DND-41 (cell line): ENCODE data around the gene DCUN1D3.

Source experiments
- ATAC-seq: fragments of 200-7000 bp; cut with Tn5 transposase; 3 replicates; pipeline ENCODE4 v1.9.1; 2021; ENCODE audit warnings: low read depth; ENCODE audit not compliant: insufficient read depth
- DNase-seq: peaks from one replicate; pipeline ENCODE4 v3.0.0-alpha.2; 2020
- H2AFZ ChIP-seq: 2 replicates; pipeline ENCODE4 v1.6.0; 2012; ENCODE audit warnings: low read depth, low read length
- H3K27ac ChIP-seq: 2 replicates; pipeline ENCODE4 v1.5.1; 2012; ENCODE audit warnings: low read length, inconsistent platforms
- H3K27me3 ChIP-seq: fragments of 200-600 bp; sonication (generic); 2 replicates; pipeline ENCODE4 v1.6.0; 2012; ENCODE audit warnings: low read length, mild to moderate bottlenecking, inconsistent platforms; ENCODE audit not compliant: insufficient read depth, poor library complexity
- H3K36me3 ChIP-seq: 2 replicates; pipeline ENCODE4 v1.5.1; 2012; ENCODE audit warnings: low read length, inconsistent platforms; ENCODE audit not compliant: insufficient read depth
- H3K4me1 ChIP-seq: 2 replicates; pipeline ENCODE4 v1.5.1; 2012; ENCODE audit warnings: mild to moderate bottlenecking, low read length; ENCODE audit not compliant: insufficient read depth
- H3K4me2 ChIP-seq: 2 replicates; pipeline ENCODE4 v1.6.0; 2012; ENCODE audit warnings: mild to moderate bottlenecking, moderate library complexity, low read length, inconsistent platforms; ENCODE audit not compliant: insufficient read depth
- H3K4me3 ChIP-seq, 2 experiments: fragments of 200-600 bp in 1 of 2; shearing (Covaris generic) in 1 of 2; 2 replicates each; pipeline ENCODE4 v1.5.1; 2012 to 2016; ENCODE audit warnings: inconsistent platforms in 2 of 2, low read length in 2 of 2, mild to moderate bottlenecking in 2 of 2, low read depth in 1 of 2, moderate library complexity in 1 of 2
- H3K79me2 ChIP-seq: 2 replicates; pipeline ENCODE4 v1.6.0; 2012; ENCODE audit warnings: low read length, inconsistent platforms; ENCODE audit not compliant: insufficient read depth
- H3K9ac ChIP-seq: 2 replicates; pipeline ENCODE4 v1.6.0; 2012; ENCODE audit warnings: low read depth, mild to moderate bottlenecking, inconsistent platforms, low read length, moderate library complexity
- H3K9me3 ChIP-seq: 2 replicates; pipeline ENCODE4 v1.5.1; 2012; ENCODE audit warnings: low read length, moderate library complexity, mild to moderate bottlenecking, inconsistent platforms; ENCODE audit not compliant: insufficient read depth, severe bottlenecking
- H4K20me1 ChIP-seq: 2 replicates; pipeline ENCODE4 v1.6.0; 2012; ENCODE audit warnings: low read length; ENCODE audit not compliant: insufficient read depth
- EZH2 ChIP-seq: IDR thresholded peaks from 3 replicates; pipeline ENCODE4 v1.6.1; 2012; ENCODE audit warnings: borderline replicate concordance, low read depth, mild to moderate bottlenecking, moderate library complexity, low read length, inconsistent platforms; ENCODE audit not compliant: severe bottlenecking
- TF ChIP-seq, protein P1 (sequence below): IDR thresholded peaks from 2 replicates; pipeline ENCODE4 v1.5.1; 2012; ENCODE audit warnings: borderline replicate concordance, low read length, moderate library complexity, mild to moderate bottlenecking; ENCODE audit not compliant: poor library complexity, severe bottlenecking; ENCODE audit errors: extremely low read depth

DCUN1D3 gene

DNA sequence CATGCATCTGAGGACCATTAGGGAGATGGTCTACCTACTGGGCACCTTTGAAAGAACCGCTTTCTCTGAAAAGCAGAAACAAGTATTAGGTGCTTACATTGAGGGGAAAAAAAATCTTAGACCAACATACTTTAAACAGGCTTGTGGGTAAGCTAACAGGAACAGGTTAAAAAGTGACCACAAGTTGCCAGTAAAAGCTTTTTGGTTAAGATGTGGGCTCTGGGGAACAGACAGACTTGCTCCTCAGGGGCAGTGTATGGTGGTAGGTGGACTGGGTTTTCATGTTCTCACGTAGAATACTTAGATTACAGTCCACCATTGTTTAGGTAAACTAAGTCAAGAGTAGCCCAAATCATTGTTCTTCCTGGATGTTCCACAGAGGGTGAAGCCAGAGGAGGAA, 52.6 kb downstream of the DCUN1D3 start:
- no peaks in the 10 kb centered on the region for H4K20me1 ChIP-seq
- H3K4me1 ChIP-seq = peaks cover 6% of the 10 kb centered on the region
- H3K4me2 ChIP-seq = no peak overlapping the region
- no peak overlapping the region for H3K4me3 ChIP-seq
- H3K9ac ChIP-seq = no peak overlapping the region
- H3K36me3 ChIP-seq = peaks cover 32% of the 10 kb centered on the region
- H3K27ac ChIP-seq = no peak overlapping the region
- TF ChIP-seq EZH2 = no peak
- TF ChIP-seq, protein P1, sequence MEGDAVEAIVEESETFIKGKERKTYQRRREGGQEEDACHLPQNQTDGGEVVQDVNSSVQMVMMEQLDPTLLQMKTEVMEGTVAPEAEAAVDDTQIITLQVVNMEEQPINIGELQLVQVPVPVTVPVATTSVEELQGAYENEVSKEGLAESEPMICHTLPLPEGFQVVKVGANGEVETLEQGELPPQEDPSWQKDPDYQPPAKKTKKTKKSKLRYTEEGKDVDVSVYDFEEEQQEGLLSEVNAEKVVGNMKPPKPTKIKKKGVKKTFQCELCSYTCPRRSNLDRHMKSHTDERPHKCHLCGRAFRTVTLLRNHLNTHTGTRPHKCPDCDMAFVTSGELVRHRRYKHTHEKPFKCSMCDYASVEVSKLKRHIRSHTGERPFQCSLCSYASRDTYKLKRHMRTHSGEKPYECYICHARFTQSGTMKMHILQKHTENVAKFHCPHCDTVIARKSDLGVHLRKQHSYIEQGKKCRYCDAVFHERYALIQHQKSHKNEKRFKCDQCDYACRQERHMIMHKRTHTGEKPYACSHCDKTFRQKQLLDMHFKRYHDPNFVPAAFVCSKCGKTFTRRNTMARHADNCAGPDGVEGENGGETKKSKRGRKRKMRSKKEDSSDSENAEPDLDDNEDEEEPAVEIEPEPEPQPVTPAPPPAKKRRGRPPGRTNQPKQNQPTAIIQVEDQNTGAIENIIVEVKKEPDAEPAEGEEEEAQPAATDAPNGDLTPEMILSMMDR = no peak
- no peaks in the 10 kb centered on the region for H3K9me3 ChIP-seq
- ATAC-seq (no peak), DNase-seq (no peak)
- H3K27me3 ChIP-seq = no peaks in the 10 kb centered on the region
- no peaks in the 10 kb centered on the region for H3K79me2 ChIP-seq
- H2AFZ ChIP-seq = no peak overlapping the region

DNA sequence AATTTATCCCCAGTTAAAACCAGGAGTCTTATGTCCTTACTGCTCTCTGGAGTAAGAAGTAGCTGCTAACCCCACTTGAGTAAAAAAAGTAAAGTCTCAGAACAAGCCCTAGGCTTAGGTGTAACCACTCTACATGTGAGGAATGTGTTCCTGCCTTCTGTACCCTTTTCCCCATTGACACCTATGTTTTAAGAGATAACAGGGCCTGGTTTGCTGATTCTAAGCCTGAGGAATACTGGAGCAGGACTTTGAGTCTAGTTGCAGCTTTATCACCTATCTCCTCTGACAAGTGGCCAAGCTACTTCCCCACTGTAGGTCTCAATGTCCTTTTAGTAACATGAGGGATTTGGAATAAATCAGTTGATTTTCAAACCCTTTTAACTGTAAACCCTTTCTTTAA, 53.6 kb downstream of the DCUN1D3 start:
- H3K4me1 ChIP-seq = peaks cover 6% of the 10 kb centered on the region

DNA sequence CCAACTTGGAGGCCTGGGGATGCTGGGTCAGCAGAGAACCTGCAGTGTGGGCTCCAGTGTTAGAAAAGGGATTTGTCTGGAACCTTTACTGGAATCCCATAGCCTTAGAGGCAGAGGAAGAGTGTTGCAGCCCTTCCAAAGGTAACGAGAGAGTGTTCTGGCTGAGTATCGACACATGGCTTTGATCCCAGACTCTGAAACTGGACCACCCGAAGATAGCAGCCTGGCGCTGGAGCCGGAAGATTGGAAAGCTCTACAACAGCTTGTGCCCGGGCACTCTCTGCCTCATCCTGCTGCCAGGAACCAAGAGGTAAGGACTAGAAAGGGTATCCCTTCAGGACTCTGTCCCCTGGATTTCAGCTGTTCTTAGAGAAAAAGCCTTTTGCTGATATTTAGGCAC, 54.1 kb downstream of the DCUN1D3 start:
- H3K79me2 ChIP-seq = no peaks in the 10 kb centered on the region
- H2AFZ ChIP-seq = no peak overlapping the region
- H3K4me1 ChIP-seq = peaks cover 6% of the 10 kb centered on the region
- no peak for ATAC-seq
- no peak for DNase-seq
- no peaks in the 10 kb centered on the region for H3K27me3 ChIP-seq
- no peak overlapping the region for H3K4me2 ChIP-seq
- H3K4me3 ChIP-seq = no peak overlapping the region
- no peak overlapping the region for H3K9ac ChIP-seq
- H3K9me3 ChIP-seq = no peaks in the 10 kb centered on the region
- TF ChIP-seq EZH2 = no peak
- TF ChIP-seq, protein P1 = no peak
- peaks cover 34% of the 10 kb centered on the region for H3K36me3 ChIP-seq
- H4K20me1 ChIP-seq = no peaks in the 10 kb centered on the region
- no peak overlapping the region for H3K27ac ChIP-seq

More for the DNA sequence above, 53.6 kb downstream of the DCUN1D3 start:
- Histone ChIP-seq H3K79me2 (no peaks in the 10 kb centered on the region), H3K27ac (no peak overlapping the region), H3K9me3 (no peaks in the 10 kb centered on the region), H3K4me3 (no peak overlapping the region), H3K27me3 (no peaks in the 10 kb centered on the region), H3K36me3 (peaks cover 34% of the 10 kb centered on the region), H3K4me2 (no peak overlapping the region), H2AFZ (no peak overlapping the region), H3K9ac (no peak overlapping the region), H4K20me1 (no peaks in the 10 kb centered on the region)
- DNase-seq = no peak
- ATAC-seq = no peak
- TF ChIP-seq, protein P1 = no peak

DNA sequence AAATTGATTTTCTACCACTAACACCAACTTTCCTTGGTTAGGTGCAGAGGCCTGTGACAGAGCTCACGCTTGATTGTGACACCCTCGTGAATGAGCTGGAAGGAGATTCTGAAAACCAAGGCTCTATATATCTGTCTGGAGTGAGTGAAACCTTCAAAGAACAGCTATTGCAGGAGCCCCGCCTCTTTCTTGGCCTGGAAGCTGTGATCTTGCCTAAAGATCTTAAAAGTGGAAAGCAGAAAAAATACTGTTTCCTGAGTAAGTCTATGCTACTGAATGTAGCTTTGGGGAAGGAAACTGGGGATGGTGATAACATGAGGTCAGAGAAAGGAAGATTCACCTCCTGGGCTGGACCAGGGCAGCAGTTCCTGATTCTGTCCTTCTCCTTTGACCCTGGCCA, 55.6 kb downstream of the DCUN1D3 start:
- H3K4me3 ChIP-seq = no peak overlapping the region
- H3K27me3 ChIP-seq = no peaks in the 10 kb centered on the region
- peak; percentile 58 for DNase-seq
- H3K9me3 ChIP-seq = no peaks in the 10 kb centered on the region
- peaks cover 6% of the 10 kb centered on the region for H3K4me1 ChIP-seq
- H4K20me1 ChIP-seq = no peaks in the 10 kb centered on the region
- H2AFZ ChIP-seq = no peak overlapping the region
- no peaks in the 10 kb centered on the region for H3K79me2 ChIP-seq
- no peak overlapping the region for H3K27ac ChIP-seq
- no peak overlapping the region for H3K4me2 ChIP-seq
- ATAC-seq = peak; percentile 84
- H3K9ac ChIP-seq = no peak overlapping the region
- TF ChIP-seq, protein P1 = no peak
- TF ChIP-seq EZH2 = no peak
- H3K36me3 ChIP-seq = peaks cover 40% of the 10 kb centered on the region
